Hepatocyte (in vitro differentiated cells): Measurements from ENCODE around the gene ZNF683. TPM values are rescaled to one million over a fixed set of nuclear protein-coding genes. Genes with fewer than 3 reads are reported as not detected.

Source experiments
- DNase-seq: peaks from one replicate; pipeline ENCODE4 v3.0.0-alpha.2; 2016; ENCODE audit warnings: low spot score
- H2AFZ ChIP-seq: fragments of 200-600 bp; sonication (generic); 2 replicates; pipeline ENCODE4 v1.6.0; 2016; ENCODE audit warnings: antibody characterized with exemption, mild to moderate bottlenecking
- H3K27ac ChIP-seq: fragments of 200-600 bp; sonication (generic); 2 replicates; pipeline ENCODE4 v1.5.1; 2016; ENCODE audit warnings: mild to moderate bottlenecking
- H3K27me3 ChIP-seq: fragments of 200-600 bp; sonication (generic); 2 replicates; pipeline ENCODE4 v1.6.1; 2016
- H3K36me3 ChIP-seq: fragments of 200-600 bp; sonication (generic); replicated peaks from 2 replicates; pipeline ENCODE4 v1.5.1; 2016; ENCODE audit warnings: low read depth; ENCODE audit not compliant: insufficient read depth
- H3K4me1 ChIP-seq: fragments of 200-600 bp; sonication (generic); 2 replicates; pipeline ENCODE4 v1.5.1; 2016; ENCODE audit warnings: mild to moderate bottlenecking, moderate library complexity; ENCODE audit not compliant: insufficient read depth
- H3K4me2 ChIP-seq: fragments of 200-600 bp; sonication (generic); 2 replicates; pipeline ENCODE4 v1.6.0; 2016
- H3K4me3 ChIP-seq: fragments of 200-600 bp; sonication (generic); 2 replicates; pipeline ENCODE4 v1.5.1; 2016; ENCODE audit warnings: mild to moderate bottlenecking
- H3K79me2 ChIP-seq: fragments of 200-600 bp; sonication (generic); 2 replicates; pipeline ENCODE4 v1.6.0; 2017; ENCODE audit warnings: mild to moderate bottlenecking
- H3K9me2 ChIP-seq: fragments of 200-600 bp; sonication (generic); replicated peaks from 2 replicates; pipeline ENCODE4 v1.6.0; 2017; ENCODE audit warnings: mild to moderate bottlenecking; ENCODE audit not compliant: insufficient read depth
- H3K9me3 ChIP-seq: fragments of 200-600 bp; sonication (generic); 2 replicates; pipeline ENCODE4 v1.5.1; 2016; ENCODE audit warnings: low read depth, mild to moderate bottlenecking
- H4K20me1 ChIP-seq: fragments of 200-600 bp; sonication (generic); 2 replicates; pipeline ENCODE4 v1.6.0; 2016; ENCODE audit warnings: mild to moderate bottlenecking; ENCODE audit not compliant: insufficient read depth, poor library complexity, severe bottlenecking
- CTCF ChIP-seq: fragments of 200-600 bp; sonication (generic); IDR thresholded peaks from 2 replicates; pipeline ENCODE4 v1.5.1; 2016; ENCODE audit warnings: antibody characterized with exemption, mild to moderate bottlenecking; ENCODE audit not compliant: poor library complexity
- EZH2 ChIP-seq: fragments of 200-600 bp; sonication (generic); IDR thresholded peaks from 2 replicates; pipeline ENCODE4 v1.6.1; 2016; ENCODE audit warnings: antibody characterized with exemption, mild to moderate bottlenecking, borderline replicate concordance
- EZH2phosphoT487 ChIP-seq: fragments of 200-600 bp; sonication (generic); IDR thresholded peaks from one replicate; pipeline ENCODE4 v1.6.1; 2018; ENCODE audit warnings: antibody characterized with exemption, mild to moderate bottlenecking, low read depth, moderate library complexity; ENCODE audit not compliant: unreplicated experiment, severe bottlenecking
- WGBS: methylation state at CpG from one replicate; pipeline ENCODE4 v1.1.6; 2016; ENCODE audit warnings: low lambda C conversion rate; ENCODE audit errors: missing lambda C conversion rate; 5-methylcytosine and 5-hydroxymethylcytosine counted together
- polyA plus RNA-seq: library from polyadenylated mRNA; unstranded; fragments of >200 nt; fragmentation: Nextera tagmentation; extraction: Ambion mirVana; gene quantifications from 2 replicates; pipeline ENCODE4 v1.2.1, GENCODE V29; 2016
- total RNA-seq: library from RNA; depleted of rRNA; stranded (reverse); fragments of >200 nt; gene quantifications from 2 replicates; pipeline ENCODE4 v1.2.3, GENCODE V29; 2014

The ZNF683 gene
- total and polyA plus RNA-seq, 2 experiments from 2014 or later, result not detected

GRCh38 chr1:26410706-26411623, 38.4 kb upstream of the ZNF683 start, which contains the start of gene LIN28A:
LIN28A (plus strand) TSS chr1:26410817; CDS start chr1:26410892, 75 bp downstream.
- Histone ChIP-seq H3K9me2 (no peaks in the 10 kb centered on the region), H3K4me2 (peak within 1 kb of the TSS; percentile 29), H3K27me3 (peaks cover 63% of the 10 kb centered on the region), H4K20me1 (no peaks in the 10 kb centered on the region), H2AFZ (no peak within 1 kb of the TSS), H3K27ac (no peak within 1 kb of the TSS), H3K79me2 (no peaks in the 10 kb centered on the region), H3K4me1 (no peaks in the 10 kb centered on the region), H3K4me3 (no peak within 1 kb of the TSS), H3K9me3 (no peaks in the 10 kb centered on the region), H3K36me3 (no peaks in the 10 kb centered on the region)
- DNase-seq, result no peak
- TF ChIP-seq CTCF (no peak), EZH2 (peak; percentile 93), EZH2phosphoT487 (peak; percentile 28)
- WGBS, result 3% methylated on average over 47 of the region's 70 CpGs

GRCh38 chr1:26409191-26409807, 36.7 kb upstream of the ZNF683 start:
- no peaks in the 10 kb centered on the region for H3K9me2 ChIP-seq
- no peaks in the 10 kb centered on the region for H3K4me1 ChIP-seq
- no peaks in the 10 kb centered on the region for H4K20me1 ChIP-seq
- WGBS, result 3% methylated on average over 16 of the region's 16 CpGs
- H3K9me3 ChIP-seq, result no peaks in the 10 kb centered on the region
- no peak overlapping the region for H3K4me3 ChIP-seq
- H3K4me2 ChIP-seq, result no peak overlapping the region
- H3K79me2 ChIP-seq, result no peaks in the 10 kb centered on the region
- DNase-seq, result no peak
- TF ChIP-seq EZH2phosphoT487 (no peak), CTCF (no peak), EZH2 (no peak)
- no peak overlapping the region for H3K27ac ChIP-seq
- H3K27me3 ChIP-seq, result peaks cover 51% of the 10 kb centered on the region
- H2AFZ ChIP-seq, result no peak overlapping the region
- no peaks in the 10 kb centered on the region for H3K36me3 ChIP-seq

- H3K79me2 ChIP-seq, result no peaks in the 10 kb centered on the region
- TF ChIP-seq EZH2 (peak; percentile 61), EZH2phosphoT487 (peak; percentile 62), CTCF (no peak)
- H3K4me2 ChIP-seq, result no peak overlapping the region
- DNase-seq, result peak; percentile 91
- no peaks in the 10 kb centered on the region for H3K36me3 ChIP-seq
- no peaks in the 10 kb centered on the region for H3K9me2 ChIP-seq
- no peaks in the 10 kb centered on the region for H3K9me3 ChIP-seq
- H3K27me3 ChIP-seq, result peaks cover 48% of the 10 kb centered on the region
- H3K4me3 ChIP-seq, result no peak overlapping the region
- WGBS, result 0% methylated on average over 12 of the region's 12 CpGs
- H3K4me1 ChIP-seq, result no peaks in the 10 kb centered on the region
- no peaks in the 10 kb centered on the region for H4K20me1 ChIP-seq
- no peak overlapping the region for H3K27ac ChIP-seq
- H2AFZ ChIP-seq, result no peak overlapping the region
These were observed 36.1 kb upstream of the ZNF683 start for GRCh38 chr1:26408604-26409003.
